Endothelial cell of umbilical vein (primary cell): Measurements from ENCODE around the gene ATP1A4. TPM values are rescaled to one million over a fixed set of nuclear protein-coding genes. Genes with fewer than 3 reads are reported as not detected.

Experiments used
- BruUV-seq: library from RNA; stranded (reverse); fragments of 400-500 nt; replicated peaks from 2 replicates; lab custom pipeline; 2021; lab: Mats Ljungman, UMichigan
- CTCF ChIA-PET: fragments of 300-600, 350-600 bp; sonication (Branson Sonifier 250); formaldehyde crosslinking; loops from one replicate; lab custom pipeline; 2021; ENCODE audit warnings: antibody characterized with exemption, inconsistent platforms; lab: Charles Lee
- POLR2A ChIA-PET: fragments of 300-600, 350-600 bp; sonication (Branson Sonifier 250); formaldehyde crosslinking; loops from one replicate; lab custom pipeline; 2021; ENCODE audit warnings: antibody characterized with exemption, inconsistent platforms; lab: Charles Lee
- DNase-seq: peaks from one replicate; pipeline ENCODE4 v3.0.0-alpha.2; 2011; ENCODE audit warnings: low read depth, low spot score
- FAIRE-seq: peaks from 2 replicates; lab custom pipeline; 2011; peaks lifted over from hg19 to GRCh38; lab: Jason Lieb, UNC
- H2AFZ ChIP-seq: 2 replicates; pipeline ENCODE4 v1.6.0; 2012; ENCODE audit warnings: low read depth, low read length, control low read depth, inconsistent platforms
- H3K27ac ChIP-seq: 2 replicates; pipeline ENCODE4 v1.5.1; 2011; ENCODE audit warnings: low read depth, mild to moderate bottlenecking, control low read depth, low read length, moderate library complexity; ENCODE audit not compliant: insufficient read depth
- H3K27me3 ChIP-seq, 2 experiments: 2 replicates each; pipeline versions ENCODE4 v1.6.0 to v1.6.1; 2011; ENCODE audit warnings: low read length in 2 of 2, mixed read lengths in 1 of 2; ENCODE audit not compliant: control insufficient read depth in 2 of 2, insufficient read depth in 2 of 2
- H3K36me3 ChIP-seq, 2 experiments: 2 replicates in 1 of 2; 3 replicates in 1 of 2; pipeline ENCODE4 v1.5.1; 2011; ENCODE audit warnings: low read length in 2 of 2, mild to moderate bottlenecking in 1 of 2, moderate library complexity in 1 of 2; ENCODE audit not compliant: control insufficient read depth in 2 of 2, insufficient read depth in 2 of 2; ENCODE audit errors: extremely low read depth in 1 of 2
- H3K4me1 ChIP-seq: 3 replicates; pipeline ENCODE4 v1.5.1; 2011; ENCODE audit warnings: mild to moderate bottlenecking, low read length; ENCODE audit not compliant: control insufficient read depth, insufficient read depth; ENCODE audit errors: extremely low read depth
- H3K4me2 ChIP-seq: 2 replicates; pipeline ENCODE4 v1.6.1; 2011; ENCODE audit warnings: low read length, control low read depth, mixed read lengths; ENCODE audit not compliant: insufficient read depth
- H3K4me3 ChIP-seq, 3 experiments: fragments of 200-600 bp in 1 of 3; sonication (generic), shearing (Covaris generic) in 1 of 3; replicated peaks in 1 of 3; 2 replicates each; pipeline ENCODE4 v1.5.1; 2011 to 2016; ENCODE audit warnings: control low read depth in 3 of 3, low read length in 3 of 3, mild to moderate bottlenecking in 2 of 3, inconsistent platforms in 1 of 3, low read depth in 1 of 3, moderate library complexity in 1 of 3; ENCODE audit not compliant: insufficient read depth in 1 of 3
- H3K79me2 ChIP-seq: 2 replicates; pipeline ENCODE4 v1.6.0; 2012; ENCODE audit warnings: low read length, inconsistent platforms; ENCODE audit not compliant: control insufficient read depth, insufficient read depth
- H3K9ac ChIP-seq: replicated peaks from 2 replicates; pipeline ENCODE3; 2011; ENCODE audit warnings: low read length, control low read depth; ENCODE audit not compliant: insufficient read depth; ENCODE audit errors: extremely low read depth
- H3K9me1 ChIP-seq: replicated peaks from 3 replicates; pipeline ENCODE4 v1.6.0; 2011; ENCODE audit warnings: mild to moderate bottlenecking, low read length; ENCODE audit not compliant: control insufficient read depth, insufficient read depth; ENCODE audit errors: extremely low read depth
- H3K9me3 ChIP-seq: replicated peaks from 2 replicates; pipeline ENCODE4 v1.5.1; 2012; ENCODE audit warnings: low read length, inconsistent platforms; ENCODE audit not compliant: control insufficient read depth, insufficient read depth
- H4K20me1 ChIP-seq: replicated peaks from 2 replicates; pipeline ENCODE3; 2011; ENCODE audit warnings: mild to moderate bottlenecking, low read length; ENCODE audit not compliant: control insufficient read depth, insufficient read depth; ENCODE audit errors: extremely low read depth
- GATA2 ChIP-seq: IDR thresholded peaks from 2 replicates; pipeline ENCODE4 v1.7.0; 2011; ENCODE audit warnings: low read depth, mild to moderate bottlenecking, moderate library complexity, mixed read lengths, low read length; ENCODE audit not compliant: insufficient read length, insufficient read depth
- JUN ChIP-seq: IDR thresholded peaks from 2 replicates; pipeline ENCODE4 v1.6.1; 2011; ENCODE audit warnings: borderline replicate concordance, low read depth; ENCODE audit not compliant: insufficient read length, insufficient read depth
- POLR2A ChIP-seq: IDR thresholded peaks from 2 replicates; pipeline ENCODE4 v1.6.1; 2012; ENCODE audit warnings: low read depth, mild to moderate bottlenecking, control low read depth, low read length
- dilution Hi-C: fragments of 300-500 bp; cut with MboI; formaldehyde crosslinking; loops from one replicate; pipeline ENCODE4 v1.15.0; 2019; ENCODE audit warnings: low sequenced_read_pairs; ENCODE audit not compliant: extremely low pct_ligation_motif_present
- intact Hi-C: fragments of 100-400 bp; cut with micrococcal nuclease; formaldehyde crosslinking; loops from one replicate; pipeline ENCODE4 v1.10.0; 2022
- polyA plus RNA-seq, 4 experiments: library from polyadenylated mRNA; depleted of rRNA in 3 of 4; stranded (reverse) in 3 of 4; unstranded in 1 of 4; fragments of >200 nt; gene quantifications; 2 replicates each; pipeline versions ENCODE4 v1.2.1 to v1.2.3, GENCODE V29; 2011 to 2012; ENCODE audit warnings: missing spikeins in 1 of 4
- total RNA-seq: library from RNA; stranded (reverse); gene quantifications from 2 replicates; pipeline ENCODE4 v1.2.3, GENCODE V29; 2021
- TF ChIP-seq, protein P1 (sequence below): IDR thresholded peaks from 2 replicates; pipeline ENCODE4 v1.6.1; 2011; ENCODE audit not compliant: insufficient read depth, insufficient read length

ATP1A4 gene
- total and polyA plus RNA-seq, 2 donors (not counting 3 experiments of a cell fraction or from before 2014, with no cell fraction given) = not detected

GRCh38 chr1:160158534-160158933 lies 7.1 kb downstream of the ATP1A4 start:
- FAIRE-seq = no peak
- no peak overlapping the region for H3K27ac ChIP-seq
- ChIA-PET CTCF (interaction anchor here (1.1 to 1.2 kb wide), 2 partner anchors 9 to 35 kb away, joined by 3 read pairs; no protein-coding TSS in a partner anchor), POLR2A (no interaction called here)
- DNase-seq = no peak
- dilution Hi-C loops (no loop called here), intact Hi-C loops (no loop called here)
- H3K4me2 ChIP-seq = no peak overlapping the region
- no peak overlapping the region for H2AFZ ChIP-seq
- H4K20me1 ChIP-seq = no peaks in the 10 kb centered on the region
- no peak overlapping the region for H3K4me3 ChIP-seq
- TF ChIP-seq POLR2A (no peak), JUN (no peak), GATA2 (no peak)
- TF ChIP-seq, protein P1, sequence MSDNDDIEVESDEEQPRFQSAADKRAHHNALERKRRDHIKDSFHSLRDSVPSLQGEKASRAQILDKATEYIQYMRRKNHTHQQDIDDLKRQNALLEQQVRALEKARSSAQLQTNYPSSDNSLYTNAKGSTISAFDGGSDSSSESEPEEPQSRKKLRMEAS = no peak
- no peaks in the 10 kb centered on the region for H3K9me3 ChIP-seq
- H3K4me1 ChIP-seq = no peaks in the 10 kb centered on the region
- no peaks in the 10 kb centered on the region for H3K9me1 ChIP-seq
- no TSS peak for BruUV-seq
- H3K9ac ChIP-seq = no peak overlapping the region
- H3K27me3 ChIP-seq = peaks cover 10 to 13% of the 10 kb centered on the region in 2 experiments
- H3K79me2 ChIP-seq = no peaks in the 10 kb centered on the region
- no peaks in the 10 kb centered on the region for H3K36me3 ChIP-seq

GRCh38 chr1:160159846-160160245 lies 8.4 kb downstream of the ATP1A4 start:
- no TSS peak for BruUV-seq
- H3K4me3 ChIP-seq = no peak overlapping the region
- no peaks in the 10 kb centered on the region for H4K20me1 ChIP-seq
- no peaks in the 10 kb centered on the region for H3K79me2 ChIP-seq
- dilution Hi-C loops (no loop called here), intact Hi-C loops (no loop called here)
- no peak for TF ChIP-seq JUN
- no peaks in the 10 kb centered on the region for H3K4me1 ChIP-seq
- H3K36me3 ChIP-seq = no peaks in the 10 kb centered on the region
- peaks cover 10 to 11% of the 10 kb centered on the region in 2 experiments for H3K27me3 ChIP-seq
- H3K4me2 ChIP-seq = no peak overlapping the region
- FAIRE-seq (no peak), DNase-seq (no peak)
- no peaks in the 10 kb centered on the region for H3K9me3 ChIP-seq
- CTCF ChIA-PET = interaction anchor here (0.8 kb wide), 1 partner anchor 92 kb away, joined by 5 read pairs; no protein-coding TSS in a partner anchor
- POLR2A ChIA-PET = no interaction called here
- no peaks in the 10 kb centered on the region for H3K9me1 ChIP-seq
- no peak overlapping the region for H3K27ac ChIP-seq
- H2AFZ ChIP-seq = no peak overlapping the region
- no peak overlapping the region for H3K9ac ChIP-seq
